GM23338 (cell line): ENCODE data around the gene PTPRN2. TPM values are rescaled to one million over a fixed set of nuclear protein-coding genes. Genes with fewer than 3 reads are reported as not detected.

Source experiments
- ATAC-seq: fragments of 200-7000 bp; cut with Tn5 transposase; 3 replicates; pipeline ENCODE4 v1.9.1; 2020
- DNase-seq: peaks from one replicate; pipeline ENCODE4 v3.0.0-alpha.2; 2015; ENCODE audit warnings: low spot score
- H2AFZ ChIP-seq: fragments of 200-600 bp; sonication (generic); 2 replicates; pipeline ENCODE4 v1.8.0; 2016; ENCODE audit warnings: antibody characterized with exemption, mild to moderate bottlenecking, moderate library complexity
- H3F3A ChIP-seq: fragments of 200-600 bp; sonication (generic); replicated peaks from 2 replicates; pipeline ENCODE4 v1.8.0; 2017; ENCODE audit warnings: antibody characterized with exemption, mixed run types, low read depth
- H3K27ac ChIP-seq: fragments of 200-600 bp; sonication (generic); 2 replicates; pipeline ENCODE4 v1.6.1; 2016; ENCODE audit warnings: low read depth
- H3K27me3 ChIP-seq: fragments of 200-600 bp; sonication (generic); 2 replicates; pipeline ENCODE4 v1.8.0; 2016; ENCODE audit warnings: mild to moderate bottlenecking, mixed run types, moderate library complexity; ENCODE audit not compliant: insufficient read depth
- H3K36me3 ChIP-seq: fragments of 200-600 bp; sonication (generic); 2 replicates; pipeline ENCODE4 v1.8.0; 2016; ENCODE audit warnings: mild to moderate bottlenecking; ENCODE audit not compliant: insufficient read depth
- H3K4me1 ChIP-seq: fragments of 200-600 bp; sonication (generic); 2 replicates; pipeline ENCODE4 v1.8.0; 2016; ENCODE audit warnings: mild to moderate bottlenecking, moderate library complexity; ENCODE audit not compliant: insufficient read depth
- H3K4me2 ChIP-seq: fragments of 200-600 bp; sonication (generic); 2 replicates; pipeline ENCODE4 v1.7.1; 2017; ENCODE audit warnings: mixed run types
- H3K4me3 ChIP-seq: fragments of 200-600 bp; sonication (generic); 2 replicates; pipeline ENCODE4 v1.6.1; 2016; ENCODE audit warnings: mixed run types
- H3K79me2 ChIP-seq: fragments of 200-600 bp; sonication (generic); replicated peaks from 2 replicates; pipeline ENCODE4 v1.8.0; 2017; ENCODE audit warnings: mild to moderate bottlenecking; ENCODE audit not compliant: insufficient read depth
- H3K9me2 ChIP-seq: fragments of 200-600 bp; sonication (generic); 2 replicates; pipeline ENCODE4 v1.8.0; 2017; ENCODE audit not compliant: insufficient read depth
- H4K20me1 ChIP-seq: fragments of 200-600 bp; sonication (generic); replicated peaks from 2 replicates; pipeline ENCODE4 v1.8.0; 2017; ENCODE audit warnings: mild to moderate bottlenecking; ENCODE audit not compliant: insufficient read depth
- H3K27ac Mint-ChIP-seq: 2 replicates; pipeline ENCODE4 v1.8.0; 2020; ENCODE audit warnings: inconsistent platforms, mild to moderate bottlenecking, moderate library complexity, mixed read lengths
- H3K27me3 Mint-ChIP-seq: 3 replicates; pipeline ENCODE4 v1.8.0; 2022; ENCODE audit warnings: low read depth, mild to moderate bottlenecking, moderate library complexity, mixed read lengths, inconsistent platforms; ENCODE audit not compliant: insufficient read depth, poor library complexity
- H3K36me3 Mint-ChIP-seq: 3 replicates; pipeline ENCODE4 v1.8.0; 2021; ENCODE audit warnings: low read depth, mild to moderate bottlenecking, inconsistent platforms, moderate library complexity, mixed read lengths
- H3K4me1 Mint-ChIP-seq: 3 replicates; pipeline ENCODE4 v1.8.0; 2020; ENCODE audit warnings: mild to moderate bottlenecking, inconsistent platforms, mixed read lengths
- H3K4me3 Mint-ChIP-seq: 3 replicates; pipeline ENCODE4 v1.8.0; 2021; ENCODE audit warnings: moderate library complexity, mild to moderate bottlenecking, inconsistent platforms, mixed read lengths
- H3K9me3 Mint-ChIP-seq: 3 replicates; pipeline ENCODE4 v1.8.0; 2020; ENCODE audit warnings: moderate library complexity, mild to moderate bottlenecking, inconsistent platforms, mixed read lengths
- CREB1 ChIP-seq: fragments of 250-450 bp; sonication (Bioruptor Pico); IDR thresholded peaks from 2 replicates; pipeline ENCODE4 v1.5.0; 2020; ENCODE audit warnings: low read depth, mild to moderate bottlenecking, moderate library complexity
- CTCF ChIP-seq, 2 experiments: fragments of 200-600 bp in 1 of 2; sonication (generic) in 1 of 2; conservative IDR thresholded peaks; 2 replicates each; pipeline versions ENCODE4 v1.5.1 to v1.6.1; 2016 to 2017; ENCODE audit warnings: antibody characterized with exemption in 2 of 2, low read depth in 2 of 2, mild to moderate bottlenecking in 2 of 2, moderate library complexity in 1 of 2
- EZH2 ChIP-seq: fragments of 200-600 bp; sonication (generic); IDR thresholded peaks from one replicate; pipeline ENCODE4 v1.8.0; 2017; ENCODE audit warnings: antibody characterized with exemption, mild to moderate bottlenecking, low read depth; ENCODE audit not compliant: unreplicated experiment
- EZH2phosphoT487 ChIP-seq: fragments of 200-600 bp; sonication (generic); IDR thresholded peaks from one replicate; pipeline ENCODE4 v1.8.1; 2018; ENCODE audit warnings: antibody characterized with exemption; ENCODE audit not compliant: unreplicated experiment
- JUNB ChIP-seq: IDR thresholded peaks from one replicate; pipeline ENCODE4 v1.6.1; 2016; ENCODE audit warnings: antibody characterized with exemption; ENCODE audit not compliant: unreplicated experiment
- NANOG ChIP-seq: IDR thresholded peaks from 2 replicates; pipeline ENCODE4 v1.6.1; 2016; ENCODE audit warnings: antibody characterized with exemption, borderline replicate concordance
- POLR2AphosphoS5 ChIP-seq: IDR thresholded peaks from 2 replicates; pipeline ENCODE4 v1.6.1; 2016; ENCODE audit warnings: antibody characterized with exemption, low read depth
- STAT1 ChIP-seq: IDR thresholded peaks from one replicate; pipeline ENCODE4 v1.6.1; 2016; ENCODE audit warnings: antibody characterized with exemption; ENCODE audit not compliant: unreplicated experiment
- ZNF114 ChIP-seq: fragments of 250-450 bp; sonication (Bioruptor Pico); IDR thresholded peaks from 2 replicates; pipeline ENCODE4 v1.5.0; 2020; ENCODE audit warnings: mild to moderate bottlenecking, moderate library complexity
- ZNF331 ChIP-seq: fragments of 250-450 bp; sonication (Bioruptor Pico); IDR thresholded peaks from 2 replicates; pipeline ENCODE4 v1.5.0; 2020; ENCODE audit warnings: low read depth, mild to moderate bottlenecking, moderate library complexity
- ZNF462 ChIP-seq: fragments of 250-450 bp; sonication (Bioruptor Pico); IDR thresholded peaks from 2 replicates; pipeline ENCODE4 v1.5.0; 2020; ENCODE audit warnings: mild to moderate bottlenecking, moderate library complexity
- polyA plus RNA-seq: library from polyadenylated mRNA; unstranded; fragments of >200 nt; fragmentation: Nextera tagmentation; extraction: Ambion mirVana; gene quantifications from 2 replicates; pipeline ENCODE4 v1.2.1, GENCODE V29; 2016
- total RNA-seq: library from RNA; depleted of rRNA; stranded (reverse); fragments of >200 nt; shearing (Covaris generic); gene quantifications from 2 replicates; pipeline ENCODE4 v1.2.3, GENCODE V29; 2014
- TF ChIP-seq, protein P1 (sequence below): IDR thresholded peaks from 2 replicates; pipeline ENCODE4 v1.6.1; 2016; ENCODE audit warnings: antibody characterized with exemption
- TF ChIP-seq, protein P2 (sequence below): IDR thresholded peaks from one replicate; pipeline ENCODE4 v1.6.1; 2018; ENCODE audit warnings: antibody characterized with exemption; ENCODE audit not compliant: unreplicated experiment

The PTPRN2 gene
- total and polyA plus RNA-seq, 2 experiments from 2014 or later = 0.87 to 4.0 TPM

DNA sequence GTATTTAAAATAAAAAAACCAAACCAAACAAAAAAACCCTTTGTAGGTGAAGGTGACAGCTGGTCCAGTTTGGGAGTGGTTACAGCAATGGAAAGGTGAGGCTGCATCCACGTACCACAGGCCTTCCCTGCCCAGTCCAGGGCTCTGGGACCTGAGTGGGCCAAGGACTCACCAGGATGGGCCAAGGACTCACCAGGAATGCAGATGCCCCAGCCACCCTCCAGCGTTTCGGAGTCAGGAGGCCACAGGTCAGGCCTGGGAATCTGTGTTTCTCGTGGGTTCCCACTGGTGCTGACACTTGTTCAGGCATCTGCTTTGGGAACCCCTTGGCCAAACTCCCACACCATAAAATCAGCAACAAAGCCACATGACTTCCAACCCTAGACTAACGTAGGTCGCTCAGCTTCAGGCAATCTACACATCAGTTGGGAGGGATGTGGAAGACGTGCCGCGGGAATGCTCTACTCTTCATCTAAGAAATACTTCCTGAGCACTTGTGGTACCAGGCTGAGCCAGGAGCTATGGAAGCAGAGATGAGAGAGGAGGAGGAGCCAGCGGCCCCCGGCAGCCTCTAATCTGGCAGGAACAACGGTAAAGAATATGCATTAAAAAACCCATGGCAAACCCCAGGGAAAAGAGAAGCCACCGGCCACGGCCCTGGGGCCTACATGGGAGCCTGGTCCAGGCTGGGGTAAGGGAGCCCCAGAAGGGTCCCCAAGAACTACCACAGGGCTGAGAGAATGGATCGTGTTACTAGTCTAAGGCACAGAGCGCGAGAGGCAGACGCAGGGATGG lies 473.4 kb downstream of the PTPRN2 start:
- H3K79me2 ChIP-seq = no peaks in the 10 kb centered on the region
- no peak overlapping the region for H3K27ac Mint-ChIP-seq
- H3K4me1 ChIP-seq = no peaks in the 10 kb centered on the region
- H3K9me3 Mint-ChIP-seq = peaks cover 50% of the 10 kb centered on the region
- no peaks in the 10 kb centered on the region; the same call in 2 of the 3 replicates for H3K4me1 Mint-ChIP-seq
- H3K36me3 ChIP-seq = peaks cover 5% of the 10 kb centered on the region
- no peaks in the 10 kb centered on the region for H3K27me3 ChIP-seq
- no peaks in the 10 kb centered on the region for H4K20me1 ChIP-seq
- peaks cover 47% of the 10 kb centered on the region for H3K36me3 Mint-ChIP-seq
- TF ChIP-seq JUNB (no peak), ZNF114 (no peak), NANOG (no peak), EZH2phosphoT487 (no peak), EZH2 (no peak), STAT1 (no peak), ZNF462 (CRISPR knock-in tag) (no peak), POLR2AphosphoS5 (no peak), CREB1 (CRISPR knock-in tag) (no peak), ZNF331 (CRISPR knock-in tag) (no peak), CTCF (conservative IDR thresholded peaks at IDR 0.05; ENCODE audit: low read depth in 2 of 2) (no peak)
- TF ChIP-seq, protein P1, sequence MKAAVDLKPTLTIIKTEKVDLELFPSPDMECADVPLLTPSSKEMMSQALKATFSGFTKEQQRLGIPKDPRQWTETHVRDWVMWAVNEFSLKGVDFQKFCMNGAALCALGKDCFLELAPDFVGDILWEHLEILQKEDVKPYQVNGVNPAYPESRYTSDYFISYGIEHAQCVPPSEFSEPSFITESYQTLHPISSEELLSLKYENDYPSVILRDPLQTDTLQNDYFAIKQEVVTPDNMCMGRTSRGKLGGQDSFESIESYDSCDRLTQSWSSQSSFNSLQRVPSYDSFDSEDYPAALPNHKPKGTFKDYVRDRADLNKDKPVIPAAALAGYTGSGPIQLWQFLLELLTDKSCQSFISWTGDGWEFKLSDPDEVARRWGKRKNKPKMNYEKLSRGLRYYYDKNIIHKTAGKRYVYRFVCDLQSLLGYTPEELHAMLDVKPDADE = no peak
- TF ChIP-seq, protein P2, sequence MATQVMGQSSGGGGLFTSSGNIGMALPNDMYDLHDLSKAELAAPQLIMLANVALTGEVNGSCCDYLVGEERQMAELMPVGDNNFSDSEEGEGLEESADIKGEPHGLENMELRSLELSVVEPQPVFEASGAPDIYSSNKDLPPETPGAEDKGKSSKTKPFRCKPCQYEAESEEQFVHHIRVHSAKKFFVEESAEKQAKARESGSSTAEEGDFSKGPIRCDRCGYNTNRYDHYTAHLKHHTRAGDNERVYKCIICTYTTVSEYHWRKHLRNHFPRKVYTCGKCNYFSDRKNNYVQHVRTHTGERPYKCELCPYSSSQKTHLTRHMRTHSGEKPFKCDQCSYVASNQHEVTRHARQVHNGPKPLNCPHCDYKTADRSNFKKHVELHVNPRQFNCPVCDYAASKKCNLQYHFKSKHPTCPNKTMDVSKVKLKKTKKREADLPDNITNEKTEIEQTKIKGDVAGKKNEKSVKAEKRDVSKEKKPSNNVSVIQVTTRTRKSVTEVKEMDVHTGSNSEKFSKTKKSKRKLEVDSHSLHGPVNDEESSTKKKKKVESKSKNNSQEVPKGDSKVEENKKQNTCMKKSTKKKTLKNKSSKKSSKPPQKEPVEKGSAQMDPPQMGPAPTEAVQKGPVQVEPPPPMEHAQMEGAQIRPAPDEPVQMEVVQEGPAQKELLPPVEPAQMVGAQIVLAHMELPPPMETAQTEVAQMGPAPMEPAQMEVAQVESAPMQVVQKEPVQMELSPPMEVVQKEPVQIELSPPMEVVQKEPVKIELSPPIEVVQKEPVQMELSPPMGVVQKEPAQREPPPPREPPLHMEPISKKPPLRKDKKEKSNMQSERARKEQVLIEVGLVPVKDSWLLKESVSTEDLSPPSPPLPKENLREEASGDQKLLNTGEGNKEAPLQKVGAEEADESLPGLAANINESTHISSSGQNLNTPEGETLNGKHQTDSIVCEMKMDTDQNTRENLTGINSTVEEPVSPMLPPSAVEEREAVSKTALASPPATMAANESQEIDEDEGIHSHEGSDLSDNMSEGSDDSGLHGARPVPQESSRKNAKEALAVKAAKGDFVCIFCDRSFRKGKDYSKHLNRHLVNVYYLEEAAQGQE = no peak
- H3K27me3 Mint-ChIP-seq = peaks cover 8% of the 10 kb centered on the region
- no peaks in the 10 kb centered on the region for H3K9me2 ChIP-seq
- ATAC-seq (no peak), DNase-seq (no peak)
- H3K4me3 ChIP-seq = no peak overlapping the region
- H3K27ac ChIP-seq = no peak overlapping the region
- H3F3A ChIP-seq = no peaks in the 10 kb centered on the region
- no peak overlapping the region for H3K4me3 Mint-ChIP-seq
- no peak overlapping the region for H3K4me2 ChIP-seq
- no peak overlapping the region for H2AFZ ChIP-seq
